ENCODE measurements around the gene MAP2K3. TPM values are rescaled to one million over a fixed set of nuclear protein-coding genes. Genes with fewer than 3 reads are reported as not detected.
A peak's percentile ranks its signal among the peaks of the same experiment; 100 is the strongest.

MAP2K3 gene
- total RNA-seq, 1 experiment from 2014 or later: 39.7 TPM

DNA sequence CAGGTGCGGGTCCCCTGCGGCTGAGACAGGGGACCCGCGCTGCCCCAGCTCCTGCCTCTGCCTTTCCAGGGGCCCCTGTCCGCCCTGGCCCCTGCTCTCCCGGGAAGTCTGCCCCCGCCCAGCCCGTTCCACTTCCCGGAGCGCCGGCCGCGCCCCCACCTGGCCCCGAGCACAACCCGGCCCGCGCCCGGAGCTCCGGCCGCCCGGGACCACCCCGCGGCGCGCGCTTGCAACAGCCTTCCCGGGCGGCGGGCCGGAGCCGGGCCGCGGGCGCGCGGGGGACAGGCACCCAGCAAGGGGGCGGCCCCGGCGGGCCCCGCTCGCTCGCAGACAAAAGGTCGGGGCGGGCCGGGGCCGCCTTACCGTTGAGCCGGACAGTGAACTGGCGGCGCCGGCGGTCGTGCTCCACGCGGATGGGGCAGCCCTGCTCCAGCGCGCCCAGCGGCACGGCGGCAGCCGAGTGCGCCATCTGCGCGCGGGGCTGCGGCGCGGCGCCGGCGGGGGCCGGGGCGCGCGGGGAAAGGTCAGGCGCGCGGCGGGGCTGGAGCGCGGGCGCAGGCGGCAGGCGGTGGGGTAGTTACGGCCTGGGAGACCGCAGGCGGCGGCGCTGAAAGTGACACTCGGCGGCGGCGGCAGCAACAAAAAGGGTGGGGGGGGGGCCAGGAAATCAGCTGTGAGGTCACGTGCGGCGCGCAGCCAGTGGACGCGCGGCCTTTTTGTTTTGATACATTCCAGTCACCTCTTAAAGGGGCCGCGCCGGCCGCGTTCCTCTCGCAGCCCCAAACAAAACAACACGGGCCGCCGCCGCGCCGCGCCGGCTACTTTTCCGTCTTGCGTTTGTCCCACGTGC, 31.5 kb upstream of the MAP2K3 start, which contains the start of gene NATD1:
TSS of gene NATD1 (minus strand) at position 615 of the 850 bp plus-strand sequence. CDS start at position 469, 146 bp downstream.
- H3K4me3 Mint-ChIP-seq: peak within 1 kb of the TSS; percentile 76
- DNase-seq (ENCODE audit: low spot score) (peak; percentile 78), ATAC-seq (peak; percentile 51)
- peaks cover 8% of the 10 kb centered on the region; the same call in 1 of the 2 replicates for H3K27me3 Mint-ChIP-seq (ENCODE audit: low read depth)
- H3K9me3 Mint-ChIP-seq: no peaks in the 10 kb centered on the region; the same call in 1 of the 2 replicates
- ChIA-PET CTCF (interaction anchor here (0.6 to 1.1 kb wide), 3 partner anchors 113 to 260 kb away, joined by 3 to 5 read pairs (median 3); no protein-coding TSS in a partner anchor), POLR2A (interaction anchor here (0.6 kb wide), 1 partner anchor 13 kb away, joined by 3 read pairs; no protein-coding TSS in a partner anchor)
- no peaks in the 10 kb centered on the region for H3K36me3 Mint-ChIP-seq
- no peak for TF ChIP-seq ZNF263 (CRISPR knock-in tag; IDR thresholded peaks at IDR 0.05; ENCODE audit: low read depth)
- TF ChIP-seq FOXK1 (CRISPR knock-in tag; IDR thresholded peaks at IDR 0.05): peak; percentile 84
- peak; percentile 31 for TF ChIP-seq SP1 (CRISPR knock-in tag; conservative IDR thresholded peaks at IDR 0.05)
- TF ChIP-seq NFYB (CRISPR knock-in tag; conservative IDR thresholded peaks at IDR 0.05; ENCODE audit: low read depth): peak; percentile 46; the same call in 1 of the 2 replicates
- no peak for TF ChIP-seq TEAD1 (CRISPR knock-in tag; IDR thresholded peaks at IDR 0.05)
- TF ChIP-seq, protein P1, sequence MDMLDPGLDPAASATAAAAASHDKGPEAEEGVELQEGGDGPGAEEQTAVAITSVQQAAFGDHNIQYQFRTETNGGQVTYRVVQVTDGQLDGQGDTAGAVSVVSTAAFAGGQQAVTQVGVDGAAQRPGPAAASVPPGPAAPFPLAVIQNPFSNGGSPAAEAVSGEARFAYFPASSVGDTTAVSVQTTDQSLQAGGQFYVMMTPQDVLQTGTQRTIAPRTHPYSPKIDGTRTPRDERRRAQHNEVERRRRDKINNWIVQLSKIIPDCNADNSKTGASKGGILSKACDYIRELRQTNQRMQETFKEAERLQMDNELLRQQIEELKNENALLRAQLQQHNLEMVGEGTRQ (CRISPR knock-in tag; IDR thresholded peaks at IDR 0.05): peak; percentile 95
- TF ChIP-seq, protein P2, sequence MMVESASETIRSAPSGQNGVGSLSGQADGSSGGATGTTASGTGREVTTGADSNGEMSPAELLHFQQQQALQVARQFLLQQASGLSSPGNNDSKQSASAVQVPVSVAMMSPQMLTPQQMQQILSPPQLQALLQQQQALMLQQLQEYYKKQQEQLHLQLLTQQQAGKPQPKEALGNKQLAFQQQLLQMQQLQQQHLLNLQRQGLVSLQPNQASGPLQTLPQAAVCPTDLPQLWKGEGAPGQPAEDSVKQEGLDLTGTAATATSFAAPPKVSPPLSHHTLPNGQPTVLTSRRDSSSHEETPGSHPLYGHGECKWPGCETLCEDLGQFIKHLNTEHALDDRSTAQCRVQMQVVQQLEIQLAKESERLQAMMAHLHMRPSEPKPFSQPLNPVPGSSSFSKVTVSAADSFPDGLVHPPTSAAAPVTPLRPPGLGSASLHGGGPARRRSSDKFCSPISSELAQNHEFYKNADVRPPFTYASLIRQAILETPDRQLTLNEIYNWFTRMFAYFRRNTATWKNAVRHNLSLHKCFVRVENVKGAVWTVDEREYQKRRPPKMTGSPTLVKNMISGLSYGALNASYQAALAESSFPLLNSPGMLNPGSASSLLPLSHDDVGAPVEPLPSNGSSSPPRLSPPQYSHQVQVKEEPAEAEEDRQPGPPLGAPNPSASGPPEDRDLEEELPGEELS (CRISPR knock-in tag; IDR thresholded peaks at IDR 0.05): no peak
- TF ChIP-seq ZNF121 (CRISPR knock-in tag; IDR thresholded peaks at IDR 0.05): no peak
- TF ChIP-seq, protein P3, sequence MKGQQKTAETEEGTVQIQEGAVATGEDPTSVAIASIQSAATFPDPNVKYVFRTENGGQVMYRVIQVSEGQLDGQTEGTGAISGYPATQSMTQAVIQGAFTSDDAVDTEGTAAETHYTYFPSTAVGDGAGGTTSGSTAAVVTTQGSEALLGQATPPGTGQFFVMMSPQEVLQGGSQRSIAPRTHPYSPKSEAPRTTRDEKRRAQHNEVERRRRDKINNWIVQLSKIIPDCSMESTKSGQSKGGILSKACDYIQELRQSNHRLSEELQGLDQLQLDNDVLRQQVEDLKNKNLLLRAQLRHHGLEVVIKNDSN (CRISPR knock-in tag; IDR thresholded peaks at IDR 0.05): peak; percentile 94
- peaks cover 30% of the 10 kb centered on the region for H3K4me1 Mint-ChIP-seq
- H3K27ac Mint-ChIP-seq: no peak within 1 kb of the TSS; the same call in 1 of the 2 replicates

DNA sequence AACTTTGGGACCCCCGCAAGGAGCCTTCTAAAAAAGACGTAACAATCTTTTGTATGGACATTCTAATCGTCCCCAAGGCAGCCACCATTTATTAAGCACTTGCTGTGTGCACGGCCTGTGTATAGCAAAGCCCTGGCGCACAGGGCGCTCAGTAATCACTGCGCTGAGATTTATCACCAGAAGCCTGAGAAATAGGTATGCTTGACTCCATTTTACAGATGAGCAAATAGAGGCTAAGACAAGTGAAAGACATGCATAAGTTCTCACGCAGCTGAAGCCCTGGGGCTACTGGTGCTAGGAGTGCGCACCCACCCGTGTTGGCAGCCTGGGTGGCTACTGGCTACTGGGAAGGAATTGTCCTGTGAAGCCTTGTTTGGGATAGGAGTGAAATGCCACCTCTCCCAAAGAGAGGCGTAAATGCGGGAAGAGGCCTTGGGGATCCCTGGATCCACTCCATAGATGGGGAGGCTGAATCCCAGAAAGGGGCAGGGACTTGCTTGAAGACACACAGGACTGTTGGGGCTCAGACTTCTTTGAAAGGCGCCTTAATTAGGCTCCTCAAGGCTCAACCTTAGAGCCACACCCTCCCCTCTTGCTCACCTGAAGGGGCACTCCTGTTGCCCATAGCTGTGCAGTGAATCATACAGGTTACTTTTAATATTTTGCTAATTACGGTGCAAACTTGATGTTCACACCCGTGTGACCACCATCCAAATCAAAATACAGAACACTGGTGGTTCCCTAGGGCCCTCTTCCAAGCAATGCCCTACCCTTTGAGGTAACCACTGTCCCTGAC, 30.7 kb upstream of the MAP2K3 start:
- DNase-seq (ENCODE audit: low spot score): no peak
- ChIA-PET CTCF (no interaction called here), POLR2A (interaction anchor here (0.6 kb wide), 1 partner anchor 14 kb away, joined by 3 read pairs; no protein-coding TSS in a partner anchor)
- no peak overlapping the region; the same call in 1 of the 2 replicates for H3K27ac Mint-ChIP-seq
- peaks cover 30% of the 10 kb centered on the region for H3K4me1 Mint-ChIP-seq
- TF ChIP-seq CREB1 (CRISPR knock-in tag; IDR thresholded peaks at IDR 0.05) (no peak), ZNF416 (CRISPR knock-in tag; IDR thresholded peaks at IDR 0.05) (no peak), SOX15 (CRISPR knock-in tag; IDR thresholded peaks at IDR 0.05) (no peak), NFYB (CRISPR knock-in tag; conservative IDR thresholded peaks at IDR 0.05; ENCODE audit: low read depth) (no peak)
- TF ChIP-seq, protein P4, sequence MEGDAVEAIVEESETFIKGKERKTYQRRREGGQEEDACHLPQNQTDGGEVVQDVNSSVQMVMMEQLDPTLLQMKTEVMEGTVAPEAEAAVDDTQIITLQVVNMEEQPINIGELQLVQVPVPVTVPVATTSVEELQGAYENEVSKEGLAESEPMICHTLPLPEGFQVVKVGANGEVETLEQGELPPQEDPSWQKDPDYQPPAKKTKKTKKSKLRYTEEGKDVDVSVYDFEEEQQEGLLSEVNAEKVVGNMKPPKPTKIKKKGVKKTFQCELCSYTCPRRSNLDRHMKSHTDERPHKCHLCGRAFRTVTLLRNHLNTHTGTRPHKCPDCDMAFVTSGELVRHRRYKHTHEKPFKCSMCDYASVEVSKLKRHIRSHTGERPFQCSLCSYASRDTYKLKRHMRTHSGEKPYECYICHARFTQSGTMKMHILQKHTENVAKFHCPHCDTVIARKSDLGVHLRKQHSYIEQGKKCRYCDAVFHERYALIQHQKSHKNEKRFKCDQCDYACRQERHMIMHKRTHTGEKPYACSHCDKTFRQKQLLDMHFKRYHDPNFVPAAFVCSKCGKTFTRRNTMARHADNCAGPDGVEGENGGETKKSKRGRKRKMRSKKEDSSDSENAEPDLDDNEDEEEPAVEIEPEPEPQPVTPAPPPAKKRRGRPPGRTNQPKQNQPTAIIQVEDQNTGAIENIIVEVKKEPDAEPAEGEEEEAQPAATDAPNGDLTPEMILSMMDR (IDR thresholded peaks at IDR 0.05): 0 out of 2 replicates have a peak, but pooled peaks have one; percentile 11
- TF ChIP-seq, protein P5, sequence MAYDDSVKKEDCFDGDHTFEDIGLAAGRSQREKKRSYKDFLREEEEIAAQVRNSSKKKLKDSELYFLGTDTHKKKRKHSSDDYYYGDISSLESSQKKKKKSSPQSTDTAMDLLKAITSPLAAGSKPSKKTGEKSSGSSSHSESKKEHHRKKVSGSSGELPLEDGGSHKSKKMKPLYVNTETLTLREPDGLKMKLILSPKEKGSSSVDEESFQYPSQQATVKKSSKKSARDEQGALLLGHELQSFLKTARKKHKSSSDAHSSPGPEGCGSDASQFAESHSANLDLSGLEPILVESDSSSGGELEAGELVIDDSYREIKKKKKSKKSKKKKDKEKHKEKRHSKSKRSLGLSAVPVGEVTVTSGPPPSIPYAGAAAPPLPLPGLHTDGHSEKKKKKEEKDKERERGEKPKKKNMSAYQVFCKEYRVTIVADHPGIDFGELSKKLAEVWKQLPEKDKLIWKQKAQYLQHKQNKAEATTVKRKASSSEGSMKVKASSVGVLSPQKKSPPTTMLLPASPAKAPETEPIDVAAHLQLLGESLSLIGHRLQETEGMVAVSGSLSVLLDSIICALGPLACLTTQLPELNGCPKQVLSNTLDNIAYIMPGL (CRISPR knock-in tag; IDR thresholded peaks at IDR 0.05): no peak
- H3K4me3 Mint-ChIP-seq: peak overlapping the region; percentile 76
- H3K36me3 Mint-ChIP-seq: no peaks in the 10 kb centered on the region
- H3K27me3 Mint-ChIP-seq (ENCODE audit: low read depth): peaks cover 8% of the 10 kb centered on the region; the same call in 1 of the 2 replicates
- no peaks in the 10 kb centered on the region; the same call in 1 of the 2 replicates for H3K9me3 Mint-ChIP-seq
- peak; percentile 8; the same call in 1 of the 2 replicates for ATAC-seq

Measured in WTC11 (cell line).